Fibroblast of the conjunctiva (primary cell): ENCODE measurements around the gene SIT1.

ENCODE experiments used
- DNase-seq: peaks from one replicate; pipeline ENCODE4 v3.0.0-alpha.2; 2010; ENCODE audit warnings: low read depth

The SIT1 gene

GRCh38 chr9:35682520-35683315, 32.0 kb upstream of the SIT1 start:
- DNase-seq: no peak

GRCh38 chr9:35682051-35682450, 31.3 kb upstream of the SIT1 start:
- no peak for DNase-seq

- DNase-seq: no peak
Measured at GRCh38 chr9:35681341-35682002, 30.7 kb upstream of the SIT1 start.

GRCh38 chr9:35680331-35681105, 29.8 kb upstream of the SIT1 start:
- no peak for DNase-seq

GRCh38 chr9:35679766-35680330, 29.1 kb upstream of the SIT1 start:
- no peak for DNase-seq

- DNase-seq: no peak
Measured at GRCh38 chr9:35679091-35679490, 28.4 kb upstream of the SIT1 start.

GRCh38 chr9:35675732-35676392, 25.1 kb upstream of the SIT1 start:
- DNase-seq: no peak

- DNase-seq: no peak
Measured at GRCh38 chr9:35675204-35675603, 24.5 kb upstream of the SIT1 start.

GRCh38 chr9:35674025-35674361, 23.3 kb upstream of the SIT1 start:
- no peak for DNase-seq

GRCh38 chr9:35673132-35674024, 22.6 kb upstream of the SIT1 start, which contains the start of gene CA9:
Gene CA9 (plus strand): TSS chr9:35673928. CDS start chr9:35673960, 32 bp downstream.
- DNase-seq: no peak

- DNase-seq: no peak
Measured at GRCh38 chr9:35669331-35670145, 18.8 kb upstream of the SIT1 start.

GRCh38 chr9:35667939-35668338, 17.2 kb upstream of the SIT1 start:
- DNase-seq: no peak

- DNase-seq: no peak
Measured at GRCh38 chr9:35666549-35666948, 15.8 kb upstream of the SIT1 start.

GRCh38 chr9:35666045-35666444, 15.3 kb upstream of the SIT1 start:
- no peak for DNase-seq

- DNase-seq: no peak
Measured at GRCh38 chr9:35665471-35665818, 14.7 kb upstream of the SIT1 start.

GRCh38 chr9:35664531-35665470, 14.1 kb upstream of the SIT1 start, which contains the start of gene ARHGEF39:
Gene ARHGEF39 (minus strand): TSS chr9:35665195. CDS start chr9:35665169, 26 bp downstream.
- DNase-seq: no peak

GRCh38 chr9:35662437-35662836, 11.7 kb upstream of the SIT1 start:
- no peak for DNase-seq

- no peak for DNase-seq
Measured at GRCh38 chr9:35661756-35662350, 11.1 kb upstream of the SIT1 start.
